Smooth muscle cell of trachea (primary cell): ENCODE results near the gene FCRLA. TPM values are rescaled to one million over a fixed set of nuclear protein-coding genes. Genes with fewer than 3 reads are reported as not detected.

Source experiments
- total RNA-seq: library from RNA; depleted of rRNA; stranded (reverse); fragments of >200 nt; gene quantifications from 2 replicates; pipeline ENCODE4 v1.2.1, GENCODE V29; 2014

Gene FCRLA, protein sequence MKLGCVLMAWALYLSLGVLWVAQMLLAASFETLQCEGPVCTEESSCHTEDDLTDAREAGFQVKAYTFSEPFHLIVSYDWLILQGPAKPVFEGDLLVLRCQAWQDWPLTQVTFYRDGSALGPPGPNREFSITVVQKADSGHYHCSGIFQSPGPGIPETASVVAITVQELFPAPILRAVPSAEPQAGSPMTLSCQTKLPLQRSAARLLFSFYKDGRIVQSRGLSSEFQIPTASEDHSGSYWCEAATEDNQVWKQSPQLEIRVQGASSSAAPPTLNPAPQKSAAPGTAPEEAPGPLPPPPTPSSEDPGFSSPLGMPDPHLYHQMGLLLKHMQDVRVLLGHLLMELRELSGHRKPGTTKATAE
- 1.5 and 2.3 TPM in 2 replicates for total RNA-seq

DNA sequence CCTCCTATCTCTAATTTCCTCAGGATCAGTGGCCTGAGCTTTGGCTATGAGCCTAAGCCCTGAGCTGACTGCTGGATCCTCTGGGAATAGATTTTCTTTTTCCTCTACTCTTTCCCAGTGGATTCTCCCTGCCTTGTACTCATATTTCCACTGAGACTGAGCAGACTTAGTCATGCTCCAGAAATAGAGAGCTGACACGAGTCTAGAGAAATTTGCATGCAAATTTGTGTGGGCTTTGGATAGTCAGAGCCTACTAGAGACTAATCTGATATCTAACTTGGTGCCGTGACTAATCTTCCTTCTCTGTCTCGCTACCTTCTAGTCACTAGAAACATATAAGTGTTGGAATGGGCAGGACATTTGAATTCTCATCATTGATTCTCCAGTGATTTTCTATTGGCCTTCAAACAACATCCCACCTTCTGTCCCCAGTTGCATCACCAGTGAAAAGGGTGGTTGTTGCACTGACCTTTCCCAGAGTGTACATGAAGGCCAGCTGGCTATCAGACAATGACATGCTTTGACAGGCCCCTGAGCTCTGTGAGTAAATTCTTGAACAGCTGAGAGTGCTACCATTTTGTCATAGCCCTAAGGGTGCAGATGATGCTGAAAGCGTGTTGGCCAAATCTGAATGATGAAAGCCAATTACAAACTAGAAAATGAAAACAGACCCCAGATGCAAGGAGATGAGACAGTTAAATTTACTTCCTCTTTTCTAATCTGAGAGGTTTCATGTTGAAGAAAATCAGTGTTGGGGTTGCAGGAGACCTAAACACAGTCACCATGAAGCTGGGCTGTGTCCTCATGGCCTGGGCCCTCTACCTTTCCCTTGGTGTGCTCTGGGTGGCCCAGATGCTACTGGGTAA is at the start of gene FCRLA:
FCRLA (plus strand) TSS at position 748 of the 866 bp plus-strand sequence; CDS start at position 784, 36 bp downstream.

DNA sequence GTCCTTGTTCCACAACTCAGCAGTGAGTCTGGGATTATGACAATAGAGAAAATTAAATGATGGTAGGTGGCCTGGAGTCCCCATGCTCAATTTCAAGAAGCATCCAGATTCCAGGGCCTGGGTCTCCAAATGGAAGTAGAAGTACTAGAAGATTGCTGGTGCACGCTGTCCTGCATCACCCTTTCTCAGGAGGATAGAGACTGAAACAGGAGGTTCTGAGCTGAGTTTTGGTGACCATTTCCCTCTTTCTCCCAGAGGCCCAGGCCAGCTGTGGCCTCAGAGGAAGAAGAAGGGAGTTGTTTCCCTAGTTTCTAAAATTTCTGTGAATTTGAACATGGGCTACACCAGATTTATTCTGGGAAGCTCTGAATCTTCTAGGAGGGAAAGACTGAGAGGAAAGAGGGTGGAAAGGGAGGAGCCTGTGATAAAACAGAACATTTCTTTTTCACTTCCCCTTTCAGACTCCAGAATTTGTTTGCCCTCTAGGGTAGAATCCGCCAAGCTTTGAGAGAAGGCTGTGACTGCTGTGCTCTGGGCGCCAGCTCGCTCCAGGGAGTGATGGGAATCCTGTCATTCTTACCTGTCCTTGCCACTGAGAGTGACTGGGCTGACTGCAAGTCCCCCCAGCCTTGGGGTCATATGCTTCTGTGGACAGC is 44.2 kb upstream of the FCRLA start, which contains the start of gene FCGR2B:
FCGR2B (plus strand) TSS at position 460 of the 656 bp plus-strand sequence; CDS start at position 559, 99 bp downstream.

DNA sequence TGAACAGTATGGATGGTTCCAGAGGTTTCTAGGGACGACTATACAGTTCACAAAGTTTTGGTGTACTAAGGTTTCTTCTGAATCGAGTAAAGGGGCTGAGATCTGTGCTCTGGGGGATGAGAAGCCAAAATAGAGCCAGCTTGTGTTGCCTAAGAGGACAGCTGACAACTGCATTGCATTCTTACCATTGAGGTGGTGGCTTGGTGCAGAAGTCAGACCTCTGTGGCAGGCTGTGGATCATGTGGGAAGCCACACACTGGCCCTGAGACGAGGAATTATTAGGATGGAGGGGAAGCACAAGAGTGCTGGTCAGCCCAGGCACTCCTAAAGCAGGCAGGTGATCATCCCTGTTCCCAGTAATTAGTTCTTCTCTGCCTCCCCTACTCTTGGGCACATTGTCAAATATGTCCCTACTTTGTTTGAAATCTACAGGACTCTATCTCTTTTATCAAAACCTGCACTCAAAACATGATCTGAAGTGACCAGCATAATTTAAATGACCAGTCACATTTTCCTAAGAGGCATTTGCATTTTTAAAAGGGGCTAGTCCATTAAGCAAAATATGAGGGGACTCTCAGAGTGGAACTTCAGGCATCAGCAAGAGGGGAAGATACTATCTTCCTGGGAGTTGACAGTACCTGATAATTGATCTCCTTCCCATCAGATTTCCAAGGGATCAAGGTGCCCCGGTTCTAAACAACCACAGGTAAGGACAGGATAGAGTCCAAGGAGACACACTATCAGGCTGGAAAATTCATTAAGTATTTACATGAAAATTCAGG is 14.1 kb downstream of the FCRLA start, which contains the start of gene FCRLB:
FCRLB (plus strand) TSS at position 589 of the 782 bp plus-strand sequence. CDS start 1,129 bp downstream, outside the sequence.

DNA sequence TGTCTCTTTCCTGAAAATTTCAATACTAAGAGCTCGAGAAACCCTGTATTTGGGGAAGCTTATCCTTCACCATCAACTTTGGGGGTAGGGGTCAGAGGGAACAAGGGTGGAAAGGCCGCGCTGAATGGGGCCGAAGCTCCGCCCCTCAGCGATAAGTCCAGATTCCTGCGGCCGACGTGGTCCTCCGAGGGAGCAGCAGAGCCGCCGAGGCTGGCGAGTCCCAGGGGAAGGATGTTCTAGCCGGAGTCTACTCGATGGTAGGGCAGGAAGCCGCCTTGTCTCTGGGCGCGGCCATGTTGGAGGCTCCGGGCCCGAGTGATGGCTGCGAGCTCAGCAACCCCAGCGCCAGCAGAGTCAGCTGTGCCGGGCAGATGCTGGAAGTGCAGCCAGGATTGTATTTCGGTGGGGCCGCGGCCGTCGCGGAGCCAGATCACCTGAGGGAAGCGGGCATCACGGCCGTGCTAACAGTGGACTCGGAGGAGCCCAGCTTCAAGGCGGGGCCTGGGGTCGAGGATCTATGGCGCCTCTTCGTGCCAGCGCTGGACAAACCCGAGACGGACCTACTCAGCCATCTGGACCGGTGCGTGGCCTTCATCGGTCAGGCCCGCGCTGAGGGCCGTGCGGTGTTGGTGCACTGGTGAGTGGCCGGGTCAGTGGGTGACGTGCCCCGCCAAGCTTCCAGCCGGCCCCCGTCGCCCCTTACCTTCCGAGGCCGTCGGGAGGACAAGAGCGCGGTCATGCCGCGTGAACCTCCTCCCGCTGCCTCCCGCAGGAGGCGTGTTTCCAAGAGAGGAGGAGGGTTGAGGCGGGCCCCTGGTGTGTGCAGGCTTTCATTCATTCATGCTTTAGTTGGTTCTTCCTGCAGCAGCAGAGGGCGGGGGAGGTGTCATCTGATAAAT is 42.7 kb downstream of the FCRLA start, which contains the start of gene DUSP12:
DUSP12 (plus strand) TSS at position 278 of the 899 bp plus-strand sequence; CDS start at position 294, 16 bp downstream.

Other genes starting within 250 kb of the FCRLA start
- 4.1 and 5.6 TPM in 2 replicates for gene FCGR2A, start 201.8 kb upstream of the FCRLA start, total RNA-seq
- gene HSPA6, start 182.7 kb upstream of the FCRLA start, total RNA-seq = 4.7 and 6.5 TPM in 2 replicates
- not detected in 2 replicates for gene FCGR3A, start 157.4 kb upstream of the FCRLA start, total RNA-seq
- gene FCGR3B, start 76.1 kb upstream of the FCRLA start, total RNA-seq = not detected in 2 replicates
- gene FCGR2B, start 44.1 kb upstream of the FCRLA start, total RNA-seq = 0.15 TPM in 1 of 2 replicates, not detected in the other
- gene FCRLB, start 14.3 kb downstream of the FCRLA start, total RNA-seq = 2.0 and 3.6 TPM in 2 replicates
- 32.7 and 44.1 TPM in 2 replicates for gene DUSP12, start 42.6 kb downstream of the FCRLA start, total RNA-seq
- 20.2 and 24.4 TPM in 2 replicates for gene ATF6, start 59.1 kb downstream of the FCRLA start, total RNA-seq